Measurements from ENCODE around the gene KRT26. TPM values are rescaled to one million over a fixed set of nuclear protein-coding genes. Genes with fewer than 3 reads are reported as not detected.
A peak's percentile ranks its signal among the peaks of the same experiment; 100 is the strongest.

The KRT26 gene
- total and polyA plus RNA-seq, 2 of the 13 experiments (the other 11 are each of a cell fraction or from before 2014, with no cell fraction given) = not detected

DNA sequence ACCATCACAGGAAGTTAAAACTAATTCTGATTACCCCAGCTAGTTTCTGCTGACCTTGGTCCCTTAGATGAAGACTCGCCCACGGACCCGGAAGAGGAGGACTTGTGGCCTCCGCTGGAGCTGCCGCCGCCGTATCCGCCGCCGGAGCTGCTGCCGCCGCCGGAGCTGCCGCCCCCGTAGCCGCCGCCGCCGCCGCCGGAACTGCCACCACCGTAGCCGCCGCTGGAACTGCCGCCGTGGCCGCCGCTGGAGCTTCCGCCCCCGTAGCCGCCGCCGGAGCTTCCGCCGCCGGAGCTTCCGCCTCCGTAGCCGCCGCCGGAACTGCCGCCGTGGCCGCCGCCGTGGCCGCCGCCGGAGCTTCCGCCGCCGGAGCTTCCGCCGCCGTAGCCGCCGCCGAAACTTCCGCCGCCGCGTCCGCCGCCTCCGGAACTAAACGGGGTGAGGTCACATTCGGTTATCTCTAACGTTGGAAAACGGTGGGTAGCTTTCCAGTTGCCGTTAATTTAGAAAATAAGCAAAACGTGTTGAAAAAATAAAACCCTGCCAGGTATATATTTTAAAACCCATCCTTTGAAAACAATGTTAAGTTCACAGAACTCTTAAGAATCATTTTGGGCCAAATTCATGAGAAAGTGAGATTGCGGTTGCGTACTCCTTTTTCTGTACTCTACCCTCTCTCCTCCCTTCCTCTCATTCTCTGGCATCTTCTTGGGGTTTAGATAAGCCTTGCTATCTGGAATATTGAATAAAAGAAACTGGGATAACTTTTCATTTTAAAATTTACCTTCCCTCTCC lies 46.9 kb upstream of the KRT26 start (continued):
- TF ChIP-seq, protein P1, sequence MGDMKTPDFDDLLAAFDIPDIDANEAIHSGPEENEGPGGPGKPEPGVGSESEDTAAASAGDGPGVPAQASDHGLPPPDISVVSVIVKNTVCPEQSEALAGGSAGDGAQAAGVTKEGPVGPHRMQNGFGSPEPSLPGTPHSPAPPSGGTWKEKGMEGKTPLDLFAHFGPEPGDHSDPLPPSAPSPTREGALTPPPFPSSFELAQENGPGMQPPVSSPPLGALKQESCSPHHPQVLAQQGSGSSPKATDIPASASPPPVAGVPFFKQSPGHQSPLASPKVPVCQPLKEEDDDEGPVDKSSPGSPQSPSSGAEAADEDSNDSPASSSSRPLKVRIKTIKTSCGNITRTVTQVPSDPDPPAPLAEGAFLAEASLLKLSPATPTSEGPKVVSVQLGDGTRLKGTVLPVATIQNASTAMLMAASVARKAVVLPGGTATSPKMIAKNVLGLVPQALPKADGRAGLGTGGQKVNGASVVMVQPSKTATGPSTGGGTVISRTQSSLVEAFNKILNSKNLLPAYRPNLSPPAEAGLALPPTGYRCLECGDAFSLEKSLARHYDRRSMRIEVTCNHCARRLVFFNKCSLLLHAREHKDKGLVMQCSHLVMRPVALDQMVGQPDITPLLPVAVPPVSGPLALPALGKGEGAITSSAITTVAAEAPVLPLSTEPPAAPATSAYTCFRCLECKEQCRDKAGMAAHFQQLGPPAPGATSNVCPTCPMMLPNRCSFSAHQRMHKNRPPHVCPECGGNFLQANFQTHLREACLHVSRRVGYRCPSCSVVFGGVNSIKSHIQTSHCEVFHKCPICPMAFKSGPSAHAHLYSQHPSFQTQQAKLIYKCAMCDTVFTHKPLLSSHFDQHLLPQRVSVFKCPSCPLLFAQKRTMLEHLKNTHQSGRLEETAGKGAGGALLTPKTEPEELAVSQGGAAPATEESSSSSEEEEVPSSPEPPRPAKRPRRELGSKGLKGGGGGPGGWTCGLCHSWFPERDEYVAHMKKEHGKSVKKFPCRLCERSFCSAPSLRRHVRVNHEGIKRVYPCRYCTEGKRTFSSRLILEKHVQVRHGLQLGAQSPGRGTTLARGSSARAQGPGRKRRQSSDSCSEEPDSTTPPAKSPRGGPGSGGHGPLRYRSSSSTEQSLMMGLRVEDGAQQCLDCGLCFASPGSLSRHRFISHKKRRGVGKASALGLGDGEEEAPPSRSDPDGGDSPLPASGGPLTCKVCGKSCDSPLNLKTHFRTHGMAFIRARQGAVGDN (CRISPR knock-in tag; IDR thresholded peaks at IDR 0.05) = peak; percentile 64
- 0 out of 2 replicates have a peak, but pooled peaks have one; percentile 33 for TF ChIP-seq IRF2 (CRISPR knock-in tag; IDR thresholded peaks at IDR 0.05)
- TF ChIP-seq ELF3 (CRISPR knock-in tag; IDR thresholded peaks at IDR 0.05) = peak; percentile 79
- TF ChIP-seq, protein P2, sequence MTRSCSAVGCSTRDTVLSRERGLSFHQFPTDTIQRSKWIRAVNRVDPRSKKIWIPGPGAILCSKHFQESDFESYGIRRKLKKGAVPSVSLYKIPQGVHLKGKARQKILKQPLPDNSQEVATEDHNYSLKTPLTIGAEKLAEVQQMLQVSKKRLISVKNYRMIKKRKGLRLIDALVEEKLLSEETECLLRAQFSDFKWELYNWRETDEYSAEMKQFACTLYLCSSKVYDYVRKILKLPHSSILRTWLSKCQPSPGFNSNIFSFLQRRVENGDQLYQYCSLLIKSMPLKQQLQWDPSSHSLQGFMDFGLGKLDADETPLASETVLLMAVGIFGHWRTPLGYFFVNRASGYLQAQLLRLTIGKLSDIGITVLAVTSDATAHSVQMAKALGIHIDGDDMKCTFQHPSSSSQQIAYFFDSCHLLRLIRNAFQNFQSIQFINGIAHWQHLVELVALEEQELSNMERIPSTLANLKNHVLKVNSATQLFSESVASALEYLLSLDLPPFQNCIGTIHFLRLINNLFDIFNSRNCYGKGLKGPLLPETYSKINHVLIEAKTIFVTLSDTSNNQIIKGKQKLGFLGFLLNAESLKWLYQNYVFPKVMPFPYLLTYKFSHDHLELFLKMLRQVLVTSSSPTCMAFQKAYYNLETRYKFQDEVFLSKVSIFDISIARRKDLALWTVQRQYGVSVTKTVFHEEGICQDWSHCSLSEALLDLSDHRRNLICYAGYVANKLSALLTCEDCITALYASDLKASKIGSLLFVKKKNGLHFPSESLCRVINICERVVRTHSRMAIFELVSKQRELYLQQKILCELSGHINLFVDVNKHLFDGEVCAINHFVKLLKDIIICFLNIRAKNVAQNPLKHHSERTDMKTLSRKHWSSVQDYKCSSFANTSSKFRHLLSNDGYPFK (CRISPR knock-in tag; IDR thresholded peaks at IDR 0.05; ENCODE audit: borderline replicate concordance) = peak; percentile 75; the same call in 1 of the 2 replicates
- TF ChIP-seq FOXO1 (CRISPR knock-in tag; IDR thresholded peaks at IDR 0.05) = 0 out of 2 replicates have a peak, but pooled peaks have one; percentile 16
- no peak for TF ChIP-seq ZNF234 (CRISPR knock-in tag; conservative IDR thresholded peaks at IDR 0.05)
- TF ChIP-seq NR2C2 (CRISPR knock-in tag; IDR thresholded peaks at IDR 0.05; ENCODE audit: borderline replicate concordance) = peak; percentile 98
- TF ChIP-seq ZSCAN31 (CRISPR knock-in tag; IDR thresholded peaks at IDR 0.05; ENCODE audit: low read depth) = peak; percentile 59; the same call in 1 of the 2 replicates
- TF ChIP-seq, protein P3, sequence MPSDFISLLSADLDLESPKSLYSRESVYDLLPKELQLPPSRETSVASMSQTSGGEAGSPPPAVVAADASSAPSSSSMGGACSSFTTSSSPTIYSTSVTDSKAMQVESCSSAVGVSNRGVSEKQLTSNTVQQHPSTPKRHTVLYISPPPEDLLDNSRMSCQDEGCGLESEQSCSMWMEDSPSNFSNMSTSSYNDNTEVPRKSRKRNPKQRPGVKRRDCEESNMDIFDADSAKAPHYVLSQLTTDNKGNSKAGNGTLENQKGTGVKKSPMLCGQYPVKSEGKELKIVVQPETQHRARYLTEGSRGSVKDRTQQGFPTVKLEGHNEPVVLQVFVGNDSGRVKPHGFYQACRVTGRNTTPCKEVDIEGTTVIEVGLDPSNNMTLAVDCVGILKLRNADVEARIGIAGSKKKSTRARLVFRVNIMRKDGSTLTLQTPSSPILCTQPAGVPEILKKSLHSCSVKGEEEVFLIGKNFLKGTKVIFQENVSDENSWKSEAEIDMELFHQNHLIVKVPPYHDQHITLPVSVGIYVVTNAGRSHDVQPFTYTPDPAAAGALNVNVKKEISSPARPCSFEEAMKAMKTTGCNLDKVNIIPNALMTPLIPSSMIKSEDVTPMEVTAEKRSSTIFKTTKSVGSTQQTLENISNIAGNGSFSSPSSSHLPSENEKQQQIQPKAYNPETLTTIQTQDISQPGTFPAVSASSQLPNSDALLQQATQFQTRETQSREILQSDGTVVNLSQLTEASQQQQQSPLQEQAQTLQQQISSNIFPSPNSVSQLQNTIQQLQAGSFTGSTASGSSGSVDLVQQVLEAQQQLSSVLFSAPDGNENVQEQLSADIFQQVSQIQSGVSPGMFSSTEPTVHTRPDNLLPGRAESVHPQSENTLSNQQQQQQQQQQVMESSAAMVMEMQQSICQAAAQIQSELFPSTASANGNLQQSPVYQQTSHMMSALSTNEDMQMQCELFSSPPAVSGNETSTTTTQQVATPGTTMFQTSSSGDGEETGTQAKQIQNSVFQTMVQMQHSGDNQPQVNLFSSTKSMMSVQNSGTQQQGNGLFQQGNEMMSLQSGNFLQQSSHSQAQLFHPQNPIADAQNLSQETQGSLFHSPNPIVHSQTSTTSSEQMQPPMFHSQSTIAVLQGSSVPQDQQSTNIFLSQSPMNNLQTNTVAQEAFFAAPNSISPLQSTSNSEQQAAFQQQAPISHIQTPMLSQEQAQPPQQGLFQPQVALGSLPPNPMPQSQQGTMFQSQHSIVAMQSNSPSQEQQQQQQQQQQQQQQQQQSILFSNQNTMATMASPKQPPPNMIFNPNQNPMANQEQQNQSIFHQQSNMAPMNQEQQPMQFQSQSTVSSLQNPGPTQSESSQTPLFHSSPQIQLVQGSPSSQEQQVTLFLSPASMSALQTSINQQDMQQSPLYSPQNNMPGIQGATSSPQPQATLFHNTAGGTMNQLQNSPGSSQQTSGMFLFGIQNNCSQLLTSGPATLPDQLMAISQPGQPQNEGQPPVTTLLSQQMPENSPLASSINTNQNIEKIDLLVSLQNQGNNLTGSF (CRISPR knock-in tag; IDR thresholded peaks at IDR 0.05) = 0 out of 2 replicates have a peak, but pooled peaks have one; percentile 66
- TF ChIP-seq TBX2 (CRISPR knock-in tag; IDR thresholded peaks at IDR 0.05; ENCODE audit: borderline replicate concordance) = 0 out of 2 replicates have a peak, but pooled peaks have one; percentile 14
- no peak for TF ChIP-seq SOX6 (IDR thresholded peaks at IDR 0.05)
- 0 out of 2 replicates have a peak, but pooled peaks have one; percentile 13 for TF ChIP-seq SOX6 (CRISPR knock-in tag; IDR thresholded peaks at IDR 0.05)
- no peak for TF ChIP-seq HDAC2 (CRISPR knock-in tag; IDR thresholded peaks at IDR 0.05)
- peak; percentile 22; the same call in 1 of the 2 replicates for TF ChIP-seq ZNF121 (CRISPR knock-in tag; IDR thresholded peaks at IDR 0.05)
- TF ChIP-seq DPF2 (CRISPR knock-in tag; IDR thresholded peaks at IDR 0.05; ENCODE audit: borderline replicate concordance, low read depth) = no peak
- peak; percentile 54 for TF ChIP-seq IKZF4 (CRISPR knock-in tag; IDR thresholded peaks at IDR 0.05; ENCODE audit: borderline replicate concordance, low read depth, not compliant biosample characterization)
